ENCODE measurements around the gene ADAM8.

DNA sequence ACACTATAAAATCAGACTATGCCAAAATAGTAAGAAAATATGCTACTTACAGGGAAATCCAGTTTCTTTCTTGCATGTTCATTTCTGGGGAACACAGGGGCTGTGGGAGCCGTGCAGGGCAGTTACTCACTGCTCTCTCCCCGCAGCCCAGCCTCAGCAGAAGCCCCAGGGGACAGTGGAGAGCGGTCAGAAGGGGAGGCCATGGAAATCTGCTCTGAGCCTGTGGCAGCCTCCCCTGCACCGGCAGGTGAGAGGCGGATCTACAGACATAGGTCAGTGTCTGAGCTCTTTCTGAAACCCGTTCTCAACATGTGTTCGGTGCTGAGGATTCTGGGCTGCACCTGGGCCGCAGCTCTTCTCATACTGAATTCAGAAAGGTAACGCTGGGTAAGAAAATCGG is 34.9 kb upstream of the ADAM8 start:
- TF ChIP-seq FOXA1 (IDR thresholded peaks at IDR 0.05) = no peak
- no peak for TF ChIP-seq CTBP1 (IDR thresholded peaks at IDR 0.05; ENCODE audit: borderline replicate concordance)
- TF ChIP-seq BHLHE40 (IDR thresholded peaks at IDR 0.05; ENCODE audit: borderline replicate concordance) = no peak
- no peak for TF ChIP-seq SP1 (IDR thresholded peaks at IDR 0.05)
- no peak for TF ChIP-seq ARNT (IDR thresholded peaks at IDR 0.05)
- TF ChIP-seq FOXM1 (IDR thresholded peaks at IDR 0.05; ENCODE audit: borderline replicate concordance) = no peak
- TF ChIP-seq ZNF384 (IDR thresholded peaks at IDR 0.05) = no peak
- TF ChIP-seq, protein P1, sequence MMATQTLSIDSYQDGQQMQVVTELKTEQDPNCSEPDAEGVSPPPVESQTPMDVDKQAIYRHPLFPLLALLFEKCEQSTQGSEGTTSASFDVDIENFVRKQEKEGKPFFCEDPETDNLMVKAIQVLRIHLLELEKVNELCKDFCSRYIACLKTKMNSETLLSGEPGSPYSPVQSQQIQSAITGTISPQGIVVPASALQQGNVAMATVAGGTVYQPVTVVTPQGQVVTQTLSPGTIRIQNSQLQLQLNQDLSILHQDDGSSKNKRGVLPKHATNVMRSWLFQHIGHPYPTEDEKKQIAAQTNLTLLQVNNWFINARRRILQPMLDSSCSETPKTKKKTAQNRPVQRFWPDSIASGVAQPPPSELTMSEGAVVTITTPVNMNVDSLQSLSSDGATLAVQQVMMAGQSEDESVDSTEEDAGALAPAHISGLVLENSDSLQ (IDR thresholded peaks at IDR 0.05) = no peak
- no peak for TF ChIP-seq HDGF (IDR thresholded peaks at IDR 0.05; ENCODE audit: borderline replicate concordance)
- TF ChIP-seq NFRKB (IDR thresholded peaks at IDR 0.05) = no peak
